ENCODE data around the gene C8A.

C8A gene

GRCh38 chr1:56894014-56894413 lies 39.4 kb downstream of the C8A start:
- DNase-seq (ENCODE audit: low spot score), result no peak

GRCh38 chr1:56897150-56898004 lies 42.8 kb downstream of the C8A start:
- no peak for DNase-seq (ENCODE audit: low spot score)

- DNase-seq (ENCODE audit: low spot score), result no peak
Measured at GRCh38 chr1:56898005-56898373, 43.4 kb downstream of the C8A start.

GRCh38 chr1:56898879-56899278 lies 44.3 kb downstream of the C8A start:
- DNase-seq (ENCODE audit: low spot score), result no peak

DNA sequence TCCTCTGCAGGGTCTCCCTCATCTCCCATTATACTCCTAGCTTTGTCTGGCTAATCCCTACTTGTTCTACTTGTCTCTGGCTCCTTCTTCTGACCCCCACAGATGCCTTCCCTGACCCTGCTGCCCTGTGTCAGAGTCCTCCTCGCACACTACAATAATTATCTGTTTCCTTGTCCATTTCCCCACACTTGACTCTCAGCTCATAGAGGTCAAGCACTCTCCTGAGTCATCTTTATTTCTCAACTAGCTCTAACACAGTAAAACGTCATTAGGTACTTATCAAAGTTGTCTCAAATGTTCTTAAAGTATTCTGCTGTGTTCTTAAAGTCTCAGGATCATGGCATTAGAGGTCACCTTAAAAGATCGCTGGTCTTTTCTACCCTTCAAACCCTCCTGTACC lies 47.1 kb downstream of the C8A start:
- DNase-seq (ENCODE audit: low spot score), result no peak

- no peak for DNase-seq (ENCODE audit: low spot score)
Measured at GRCh38 chr1:56903778-56904177, 49.2 kb downstream of the C8A start.

- no peak for DNase-seq (ENCODE audit: low spot score)
Measured at GRCh38 chr1:56904663-56905397, 50.2 kb downstream of the C8A start.

DNA sequence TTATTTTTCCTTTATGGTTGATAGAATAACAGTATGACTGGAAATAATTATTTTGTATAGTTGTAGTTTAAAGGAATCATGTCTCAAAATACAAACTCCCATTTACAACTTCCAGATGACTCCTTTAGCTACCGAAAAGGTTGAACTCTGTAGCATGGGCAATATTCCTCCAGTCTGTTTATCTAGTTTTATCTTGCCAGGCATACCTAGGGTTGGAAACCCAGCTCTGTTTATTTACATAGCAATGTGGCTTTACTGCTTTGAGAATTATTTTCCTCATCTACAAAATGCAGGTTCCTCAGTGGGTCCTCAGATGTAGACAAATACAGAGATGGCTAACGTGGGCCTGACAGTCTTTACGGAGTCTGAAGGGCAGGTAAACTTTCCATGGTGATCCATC lies 51.1 kb downstream of the C8A start:
- DNase-seq (ENCODE audit: low spot score), result no peak

DNA sequence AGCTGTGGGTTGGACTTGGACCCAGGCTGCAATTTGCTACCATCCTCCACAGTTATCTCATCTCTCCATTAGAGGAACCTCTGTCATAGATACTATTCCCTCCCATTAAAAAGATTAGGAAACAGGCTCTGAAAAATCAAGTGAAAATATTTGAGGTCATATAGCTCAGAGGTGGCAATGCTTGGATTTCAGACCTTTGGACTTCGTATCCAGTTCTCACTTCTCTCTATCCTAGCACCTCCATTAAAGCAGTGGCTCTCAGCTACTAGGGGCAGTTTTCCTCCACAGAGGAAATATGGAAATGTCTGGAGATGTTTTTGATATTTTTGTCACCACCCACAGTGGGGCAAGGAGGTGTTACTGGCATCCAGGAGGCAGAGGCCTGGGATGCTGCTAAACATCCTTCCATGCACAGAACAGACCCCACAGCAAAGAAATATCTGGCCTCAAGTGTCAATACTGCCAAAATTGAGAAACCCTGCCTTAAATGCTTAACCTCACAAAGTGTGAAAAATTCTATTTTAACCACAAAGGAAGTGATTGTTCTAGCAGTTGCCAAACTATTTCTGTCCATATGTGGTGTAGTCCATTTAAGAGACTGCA lies 54.1 kb downstream of the C8A start:
- DNase-seq (ENCODE audit: low spot score), result no peak

- no peak for DNase-seq (ENCODE audit: low spot score)
Measured at GRCh38 chr1:56910441-56910985, 55.9 kb downstream of the C8A start.

DNA sequence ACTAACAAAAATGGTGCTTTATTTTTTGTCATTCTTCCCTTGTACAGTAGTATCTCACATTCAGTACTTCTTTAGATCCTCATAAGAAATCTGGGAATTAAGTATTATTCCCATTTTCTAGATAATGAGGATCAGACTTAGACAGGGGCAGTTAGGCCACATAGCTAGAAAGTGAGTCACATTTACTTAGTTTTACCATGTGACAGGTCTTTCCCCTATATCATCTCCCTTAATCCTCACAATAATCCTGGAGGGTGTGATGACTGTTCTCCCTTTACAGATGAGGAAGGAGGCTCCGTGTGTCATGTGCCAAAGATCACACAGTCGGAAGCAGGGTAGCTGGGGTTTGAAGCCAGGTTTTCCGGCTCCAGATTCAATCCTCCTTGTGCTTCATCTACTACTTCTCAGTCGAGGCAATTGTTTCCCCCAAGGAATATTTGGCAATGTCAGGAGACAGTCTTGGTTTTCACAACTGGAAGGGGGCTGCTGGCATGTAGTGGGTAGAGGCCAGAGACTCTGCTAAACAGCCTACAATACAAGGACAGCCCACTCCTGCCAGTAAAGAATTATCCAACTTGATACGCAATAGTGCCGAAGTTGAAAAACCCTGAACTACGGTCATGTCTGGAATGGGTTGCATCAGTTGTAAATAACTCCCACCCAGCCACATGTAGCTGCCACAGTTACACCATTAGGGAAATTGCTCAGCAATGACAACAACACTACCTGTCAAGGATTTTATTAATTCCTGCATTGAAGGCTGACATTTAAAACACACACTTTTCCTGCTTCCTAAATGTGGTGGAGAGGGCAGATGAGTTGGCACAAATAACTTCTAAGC lies 56.7 kb downstream of the C8A start:
- no peak for DNase-seq (ENCODE audit: low spot score)

GRCh38 chr1:56912325-56912724 lies 57.7 kb downstream of the C8A start:
- no peak for DNase-seq (ENCODE audit: low spot score)

DNA sequence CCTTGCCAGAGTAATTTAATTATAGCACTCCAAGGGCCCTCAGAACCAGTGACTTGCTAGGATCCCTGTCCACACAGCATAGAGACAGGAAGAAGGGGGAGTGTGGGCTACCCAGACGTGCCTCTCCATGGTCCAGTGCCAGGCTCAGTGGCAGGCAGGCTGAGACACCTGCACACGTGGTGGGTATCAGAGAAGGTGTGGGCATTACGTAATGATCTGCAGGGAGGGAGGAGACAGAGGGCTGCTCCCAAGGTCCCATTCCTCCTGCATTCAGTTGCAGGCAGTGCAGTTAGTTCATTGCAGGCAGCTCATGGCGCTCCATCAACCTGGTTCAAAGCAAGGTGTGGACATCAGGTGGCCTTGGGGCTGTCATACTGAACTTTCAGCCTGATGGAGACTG lies 61.4 kb downstream of the C8A start:
- no peak for DNase-seq (ENCODE audit: low spot score)

DNA sequence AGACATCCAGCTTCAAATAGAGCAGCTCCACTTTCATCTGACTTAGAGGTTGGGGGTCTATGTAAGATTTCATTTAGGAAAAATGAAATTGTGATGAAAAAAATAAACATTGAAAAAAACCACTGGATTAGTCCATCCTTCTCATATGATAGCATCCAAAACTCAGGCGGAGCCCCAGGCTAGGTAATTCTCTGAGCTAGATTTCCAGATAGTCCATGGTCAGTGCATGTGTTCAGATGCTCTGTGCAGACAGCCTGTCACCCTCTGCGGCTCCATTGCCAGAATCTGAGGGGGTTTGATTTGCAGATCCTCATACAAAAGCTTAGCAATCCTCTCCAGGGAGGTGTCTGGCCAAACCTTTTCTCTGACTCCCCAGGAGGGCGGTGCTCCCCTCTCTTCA lies 62.0 kb downstream of the C8A start:
- no peak for DNase-seq (ENCODE audit: low spot score)

GRCh38 chr1:56917356-56917755 lies 62.8 kb downstream of the C8A start:
- no peak for DNase-seq (ENCODE audit: low spot score)

- no peak for DNase-seq (ENCODE audit: low spot score)
Measured at GRCh38 chr1:56920591-56921001, 66.0 kb downstream of the C8A start.

DNA sequence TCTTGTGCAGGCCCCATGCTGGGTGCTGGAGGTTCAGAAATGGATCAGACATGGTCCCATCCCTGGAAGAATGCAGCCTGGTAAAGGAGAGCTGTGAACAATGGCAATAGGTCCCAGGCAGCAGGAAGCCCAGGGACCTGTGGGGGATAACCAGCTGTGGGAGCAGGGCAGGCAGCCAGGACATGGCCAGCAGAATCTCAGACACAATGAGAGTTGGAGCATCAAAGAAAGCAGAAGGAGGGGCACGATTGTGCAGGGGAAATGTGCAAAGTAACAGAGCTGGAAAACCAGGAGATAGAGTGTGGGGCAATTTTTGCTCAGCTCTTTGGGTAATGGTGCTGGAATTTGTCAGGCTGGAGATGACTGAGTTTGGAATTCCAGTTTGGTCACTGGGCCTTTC lies 66.9 kb downstream of the C8A start:
- DNase-seq (ENCODE audit: low spot score), result no peak

GRCh38 chr1:56922070-56922469 lies 67.5 kb downstream of the C8A start:
- DNase-seq (ENCODE audit: low spot score), result no peak

GRCh38 chr1:56922507-56922906 lies 67.9 kb downstream of the C8A start:
- DNase-seq (ENCODE audit: low spot score), result no peak

DNA sequence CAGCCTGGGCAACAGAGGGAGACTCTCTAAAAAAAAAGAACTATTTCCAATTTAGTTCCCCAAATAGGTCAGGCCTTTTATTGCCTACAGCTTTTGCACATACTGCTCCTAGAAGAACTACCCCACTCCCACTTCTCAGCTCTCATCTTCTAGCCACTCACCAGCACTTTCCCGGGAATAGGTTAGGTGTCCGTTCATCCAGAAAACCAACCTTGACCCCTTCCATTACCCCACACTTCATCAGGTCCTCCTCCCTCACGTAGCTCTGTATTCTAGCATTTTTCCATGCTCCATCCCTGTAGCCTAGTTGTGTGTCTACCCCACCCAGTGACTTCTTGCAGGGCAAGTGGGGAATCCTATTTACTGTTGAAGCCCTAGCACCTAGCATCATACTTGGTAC lies 68.6 kb downstream of the C8A start:
- no peak for DNase-seq (ENCODE audit: low spot score)

DNA sequence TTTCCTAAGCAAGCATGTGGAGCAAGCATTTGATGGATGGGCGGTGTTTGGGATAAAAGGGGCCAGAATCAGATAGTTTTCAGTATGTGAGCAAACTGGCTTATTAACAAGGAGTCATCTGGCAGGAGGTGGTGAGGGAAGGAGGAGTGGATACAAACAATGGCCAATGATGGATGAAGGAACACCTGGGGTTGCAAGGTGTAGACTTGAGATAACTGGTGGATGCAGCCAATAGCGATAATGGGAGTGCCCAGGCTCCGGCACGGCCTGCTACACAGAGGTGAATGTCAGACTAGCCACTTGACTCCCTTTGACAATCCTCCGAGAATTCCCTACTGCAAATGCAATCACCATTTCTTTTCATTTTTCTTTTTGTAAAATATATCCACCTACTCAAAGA lies 69.5 kb downstream of the C8A start:
- no peak for DNase-seq (ENCODE audit: low spot score)

- no peak for DNase-seq (ENCODE audit: low spot score)
Measured at GRCh38 chr1:56925193-56925592, 70.6 kb downstream of the C8A start.
